ENCODE measurements around the gene IPO8. TPM values are rescaled to one million over a fixed set of nuclear protein-coding genes. Genes with fewer than 3 reads are reported as not detected.
"Not testable (repeated sequence)": the region's sequence is repeated elsewhere in the genome, so short reads cannot be mapped to it uniquely, and the experiment has no call there.

Gene IPO8
- total RNA-seq, 1 donor from 2014 or later, result 50.6 TPM

DNA sequence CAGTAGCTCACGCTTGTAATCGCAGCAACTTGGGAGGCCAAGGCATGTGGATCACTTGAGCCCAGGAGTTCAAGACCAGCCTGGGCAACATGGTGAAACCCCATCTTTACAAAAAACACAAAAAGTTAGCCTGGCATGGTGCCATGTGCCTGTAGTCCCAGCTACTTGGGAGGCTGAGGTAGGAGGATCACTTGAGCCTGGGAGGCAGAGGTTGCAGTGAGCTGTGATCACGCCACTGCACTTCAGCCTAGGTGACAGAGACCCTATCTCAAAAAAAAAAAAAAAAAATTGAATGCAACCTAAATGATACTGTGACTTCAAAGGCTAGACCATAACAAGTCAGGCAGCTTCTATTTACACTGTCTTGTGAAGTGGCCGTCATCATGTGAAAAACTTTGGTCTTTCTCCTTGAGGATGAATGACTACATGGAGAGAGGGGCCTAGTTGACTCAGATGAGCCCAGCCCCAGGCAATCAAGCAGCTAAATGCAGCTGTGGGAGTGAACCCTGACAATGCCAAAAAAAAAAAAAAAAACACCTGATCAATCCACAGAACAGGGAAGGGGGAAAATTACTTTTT is 73.9 kb downstream of the IPO8 start:
- intact Hi-C loops (cut with DNase I); DNase-seq (ENCODE audit: low spot score); ATAC-seq: not testable (repeated sequence)

DNA sequence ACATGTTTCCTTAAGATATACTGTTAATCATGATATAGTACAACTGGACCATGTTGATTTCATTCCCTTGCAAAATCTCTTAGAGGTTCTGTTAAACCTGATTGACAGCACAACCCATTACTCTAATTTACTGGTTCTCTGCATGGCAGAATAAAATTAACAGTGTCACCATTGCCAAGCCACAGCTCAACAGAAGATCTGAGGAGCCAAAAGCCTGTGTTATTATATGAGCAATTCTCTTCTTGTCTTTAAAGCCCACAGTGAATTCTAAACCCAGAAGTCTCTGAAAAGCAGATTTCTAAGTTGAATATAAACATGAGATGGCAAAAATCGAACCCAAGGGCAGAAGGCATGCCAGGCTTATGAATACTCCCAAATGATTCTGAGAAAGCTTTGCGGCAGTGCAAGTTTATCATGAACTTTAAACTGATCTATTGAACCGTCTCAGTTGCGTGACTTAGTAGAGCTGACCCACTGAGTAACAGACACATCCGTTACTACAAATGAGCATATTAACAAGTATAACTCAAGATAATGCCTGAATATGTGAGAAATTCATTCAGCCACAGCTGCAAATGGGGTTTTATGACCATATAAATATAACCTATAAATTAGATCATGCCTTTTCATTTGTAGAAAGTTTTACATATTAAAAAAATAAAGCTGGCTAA is 78.2 kb downstream of the IPO8 start:
- DNase-seq (ENCODE audit: low spot score) (no peak), ATAC-seq (no peak)
- intact Hi-C loops (cut with DNase I), result no loop called here

DNA sequence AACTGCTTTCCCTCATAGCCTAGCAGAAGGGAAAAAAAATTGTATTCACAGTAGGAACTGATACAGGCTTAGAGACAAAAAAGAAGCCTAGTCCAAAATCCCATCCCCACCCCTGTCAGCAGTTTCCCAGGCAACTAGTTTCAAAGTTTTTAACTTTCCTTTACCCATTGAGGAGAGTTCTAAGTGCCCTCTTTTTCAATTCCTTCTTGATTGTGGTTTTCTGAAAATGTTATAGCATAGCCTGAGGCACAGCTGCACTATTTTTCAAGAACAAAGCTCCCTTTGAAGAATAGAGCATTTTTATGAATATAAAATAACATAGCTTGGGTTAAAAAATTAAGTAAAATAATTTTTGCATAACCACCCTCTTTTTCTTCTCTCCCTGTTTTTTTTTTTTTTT is 81.6 kb downstream of the IPO8 start:
- ATAC-seq, result no peak
- intact Hi-C loops (cut with DNase I), result no loop called here
- DNase-seq (ENCODE audit: low spot score), result no peak

DNA sequence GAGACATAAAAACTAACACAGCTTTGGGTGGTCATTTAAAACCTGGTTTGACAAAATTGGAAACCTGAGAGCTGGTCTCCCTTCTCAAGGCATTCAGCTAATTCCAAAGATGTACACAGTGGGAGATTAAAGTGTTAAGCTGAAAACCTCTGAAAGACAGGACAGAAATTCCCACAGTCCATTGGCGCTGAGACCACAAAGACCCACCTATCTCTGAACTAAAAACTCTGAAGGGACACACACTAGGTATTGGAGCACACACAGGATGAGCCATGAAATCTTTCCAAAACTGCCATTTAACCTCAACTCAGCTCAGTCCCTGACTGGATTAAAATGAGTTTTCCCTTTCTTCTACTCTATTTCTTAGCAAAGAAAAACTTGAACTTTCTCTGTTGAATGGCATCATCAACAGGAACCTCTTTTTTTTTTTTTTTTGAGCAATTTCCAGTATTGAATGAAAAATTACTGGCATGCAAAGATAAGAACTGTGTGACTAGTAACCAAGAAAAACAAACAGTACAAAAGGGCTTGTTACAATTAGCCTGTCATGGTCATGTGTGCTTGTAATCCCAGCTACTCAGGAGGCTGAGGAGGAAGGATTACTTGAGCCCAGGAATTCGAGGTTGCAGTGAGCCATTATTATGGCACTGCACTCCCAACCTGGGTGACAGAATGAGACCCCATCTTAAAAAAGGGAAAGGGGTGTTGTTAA is 82.4 kb downstream of the IPO8 start:
- no peak for DNase-seq (ENCODE audit: low spot score)
- intact Hi-C loops (cut with DNase I), result no loop called here
- ATAC-seq, result no peak

DNA sequence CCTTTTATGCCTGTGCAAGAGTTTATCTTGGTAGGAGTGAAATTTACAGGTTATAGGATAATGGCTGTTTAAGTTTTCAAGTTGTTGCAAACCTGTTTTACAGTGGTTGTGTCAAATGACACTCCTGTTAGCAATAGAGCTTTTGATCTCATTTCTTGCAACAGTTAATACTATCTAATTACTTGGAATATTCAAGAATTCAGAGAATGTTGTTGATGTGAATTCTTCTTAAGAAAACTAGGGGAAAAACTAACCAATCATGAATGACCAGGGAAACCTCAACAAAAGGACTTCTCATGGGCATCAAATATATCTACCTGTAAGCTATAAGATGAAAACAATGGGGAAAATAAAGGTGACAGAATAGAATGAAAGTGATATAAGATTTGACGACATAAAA is 85.0 kb downstream of the IPO8 start:
- intact Hi-C loops (cut with DNase I), result no loop called here
- no peak for ATAC-seq
- DNase-seq (ENCODE audit: low spot score), result no peak

DNA sequence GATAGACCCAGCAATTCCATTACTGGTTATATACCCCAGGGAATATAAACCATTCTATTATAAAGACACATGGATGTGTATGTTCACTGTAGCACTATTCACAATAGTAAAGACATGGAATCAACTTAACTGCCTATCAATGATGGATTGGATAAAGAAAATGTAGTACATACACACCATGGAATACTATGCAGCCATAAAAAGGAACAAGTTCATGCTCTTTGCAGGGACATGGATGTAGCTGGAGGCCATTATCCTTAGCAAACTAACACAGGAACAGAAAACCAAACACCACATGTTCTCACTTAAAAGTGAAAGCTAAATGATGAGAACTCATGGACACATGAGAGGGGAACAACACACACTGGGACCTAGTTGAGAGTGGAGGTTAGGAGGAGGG is 85.8 kb downstream of the IPO8 start:
- DNase-seq (ENCODE audit: low spot score); ATAC-seq; intact Hi-C loops (cut with DNase I): not testable (repeated sequence)

DNA sequence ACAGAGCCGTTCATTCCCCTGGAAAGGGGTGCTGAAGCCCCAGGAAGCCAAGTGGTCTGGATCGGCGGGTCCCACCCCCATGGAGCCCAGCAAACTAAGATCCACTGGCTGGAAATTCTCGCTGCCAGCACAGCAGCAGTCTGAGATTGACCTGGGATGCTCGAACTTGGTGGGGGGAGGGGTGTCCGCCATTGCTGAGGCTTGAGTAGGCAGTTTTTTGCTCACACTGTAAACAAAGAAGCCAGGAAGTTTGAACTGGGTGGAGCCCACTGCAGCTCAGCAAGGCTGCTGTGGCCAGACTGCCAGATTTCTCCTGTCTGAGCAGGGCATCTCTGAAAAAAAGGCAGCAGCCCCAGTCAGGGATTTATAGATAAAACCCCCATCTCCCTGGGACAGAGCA is 91.4 kb downstream of the IPO8 start:
- DNase-seq (ENCODE audit: low spot score); ATAC-seq; intact Hi-C loops (cut with DNase I): not testable (repeated sequence)

DNA sequence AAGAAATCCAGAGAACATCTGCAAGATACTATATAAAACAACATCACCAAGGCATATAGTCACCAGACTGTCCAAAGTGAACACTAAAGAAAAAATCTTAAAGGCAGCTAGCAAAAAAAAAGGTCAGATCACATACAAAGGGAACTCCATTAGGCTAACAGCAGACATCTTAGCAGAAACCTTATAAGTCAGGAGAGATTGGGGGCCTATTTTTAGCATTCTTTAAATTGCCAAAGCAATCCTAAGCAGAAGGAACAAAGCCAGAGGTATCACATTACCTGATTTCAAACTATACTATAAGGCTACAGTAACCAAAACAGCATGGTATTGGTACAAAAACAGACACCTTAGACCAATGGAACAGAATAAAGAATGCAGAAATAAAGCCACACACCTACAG is 92.5 kb downstream of the IPO8 start:
- DNase-seq (ENCODE audit: low spot score) (no peak), ATAC-seq (no peak)
- intact Hi-C loops (cut with DNase I), result no loop called here

DNA sequence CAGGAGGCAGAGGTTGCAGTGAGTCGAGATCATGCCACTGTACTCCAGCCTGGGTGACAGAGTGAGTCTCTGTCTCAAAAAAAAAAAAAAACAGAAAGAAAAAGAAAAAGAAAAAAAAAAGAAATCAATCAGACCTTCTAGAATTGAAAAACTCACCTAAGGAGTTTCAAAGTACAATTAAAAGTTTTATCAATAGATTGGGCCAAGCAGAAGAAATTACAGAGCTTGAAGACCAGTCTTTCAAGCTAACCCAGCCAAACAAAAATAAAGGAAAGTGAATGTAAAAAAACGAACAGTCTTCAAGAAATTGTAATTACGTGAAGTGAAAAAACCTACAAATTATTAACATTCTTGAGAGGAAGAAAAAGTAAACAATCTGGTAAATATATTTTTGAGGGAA is 93.0 kb downstream of the IPO8 start:
- intact Hi-C loops (cut with DNase I), result no loop called here
- ATAC-seq (no peak), DNase-seq (ENCODE audit: low spot score) (no peak)

DNA sequence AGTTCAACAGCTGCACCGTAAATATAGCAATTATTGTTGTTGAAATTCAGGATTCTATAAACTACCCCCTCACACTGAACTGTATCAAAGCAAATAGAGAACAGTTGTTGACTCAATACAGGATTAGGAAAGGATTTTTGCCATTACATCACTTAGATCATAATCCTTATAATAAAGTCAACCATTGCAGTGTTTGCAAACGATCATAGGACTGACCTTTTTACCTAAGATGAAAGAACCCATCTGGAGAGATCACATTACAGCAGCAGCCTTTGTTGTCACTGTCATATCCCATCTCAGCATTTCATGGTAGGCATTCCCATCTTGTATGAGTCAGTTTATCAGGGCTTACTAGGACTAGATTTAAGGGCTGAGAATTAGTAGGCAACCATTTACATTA is 96.1 kb downstream of the IPO8 start:
- intact Hi-C loops (cut with DNase I), result no loop called here
- DNase-seq (ENCODE audit: low spot score) (no peak), ATAC-seq (no peak)

DNA sequence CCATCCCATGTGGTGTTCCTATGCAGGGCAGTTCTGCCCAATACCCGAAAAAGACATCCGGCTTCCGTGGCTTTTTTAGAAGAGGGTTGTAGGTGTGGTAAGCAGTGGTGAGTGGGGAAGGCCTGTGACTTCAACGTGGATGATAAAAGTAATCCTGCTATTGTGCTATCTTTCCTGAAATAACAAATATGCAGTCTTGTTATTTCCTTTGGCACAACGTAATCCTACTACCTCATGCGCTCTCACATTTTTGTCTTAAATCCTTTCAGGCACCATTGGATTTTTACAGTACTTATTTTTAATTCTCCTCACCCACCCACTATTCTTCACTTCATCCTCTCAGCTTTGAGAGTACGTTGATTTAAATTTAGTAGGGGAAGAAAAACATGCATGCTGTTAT is 96.8 kb downstream of the IPO8 start:
- DNase-seq (ENCODE audit: low spot score), result no peak
- intact Hi-C loops (cut with DNase I), result no loop called here
- ATAC-seq, result no peak

DNA sequence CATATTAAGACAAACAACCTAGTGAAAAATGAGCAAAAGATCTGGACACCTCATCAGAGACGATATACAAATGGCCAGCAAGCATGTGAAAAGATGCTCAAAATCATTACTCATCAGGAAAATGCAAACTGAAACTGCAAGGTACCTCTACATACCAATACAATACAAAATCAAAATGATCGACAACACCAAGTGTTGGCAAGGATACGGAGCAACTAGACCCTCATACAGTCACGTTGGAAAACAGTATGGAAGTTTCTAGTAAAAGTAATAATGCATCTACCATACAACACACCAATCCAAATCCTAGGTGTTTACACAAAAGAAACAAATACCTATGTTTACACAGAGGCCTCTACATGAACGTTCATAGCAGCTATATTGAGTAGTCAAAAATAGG is 99.9 kb downstream of the IPO8 start:
- intact Hi-C loops (cut with DNase I), result no loop called here
- DNase-seq (ENCODE audit: low spot score) (no peak), ATAC-seq (no peak)

DNA sequence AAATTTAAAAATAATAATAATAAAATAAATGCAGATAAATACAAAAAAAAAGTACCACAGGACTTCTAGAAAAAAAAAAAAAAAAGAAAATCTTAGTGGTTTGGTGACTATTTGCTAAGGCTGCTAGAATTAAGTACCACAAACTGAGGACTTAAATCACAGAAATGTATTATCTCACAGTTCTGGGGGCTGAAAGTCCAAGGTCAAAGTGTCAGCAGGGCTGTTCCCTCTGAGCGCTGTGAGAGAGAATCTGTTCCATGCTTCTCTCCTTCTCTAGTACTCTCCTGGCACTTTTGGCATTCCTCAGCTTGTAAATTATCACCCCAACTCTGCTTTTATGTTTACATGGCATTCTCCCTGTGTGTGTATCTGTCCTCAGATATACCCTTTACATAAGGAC is 101.2 kb downstream of the IPO8 start:
- DNase-seq (ENCODE audit: low spot score) (no peak), ATAC-seq (no peak)
- intact Hi-C loops (cut with DNase I), result no loop called here

DNA sequence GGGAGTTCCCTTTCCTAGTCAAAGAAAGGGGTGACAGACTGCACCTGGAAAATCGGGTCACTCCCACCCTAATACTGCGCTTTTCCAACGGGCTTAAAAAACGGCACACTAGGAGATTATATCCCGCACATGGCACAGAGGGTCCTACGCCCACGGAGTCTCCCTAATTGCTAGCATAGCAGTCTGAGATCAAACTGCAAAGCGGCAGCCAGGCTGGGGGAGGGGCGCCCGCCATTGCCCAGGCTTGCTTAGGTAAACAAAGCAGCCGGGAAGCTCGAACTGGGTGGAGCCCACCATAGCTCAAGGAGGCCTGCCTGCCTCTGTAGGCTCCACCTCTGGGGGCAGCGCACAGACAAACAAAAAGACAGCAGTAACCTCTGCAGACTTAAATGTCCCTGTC is 107.1 kb downstream of the IPO8 start:
- intact Hi-C loops (cut with DNase I); ATAC-seq; DNase-seq (ENCODE audit: low spot score): not testable (repeated sequence)

DNA sequence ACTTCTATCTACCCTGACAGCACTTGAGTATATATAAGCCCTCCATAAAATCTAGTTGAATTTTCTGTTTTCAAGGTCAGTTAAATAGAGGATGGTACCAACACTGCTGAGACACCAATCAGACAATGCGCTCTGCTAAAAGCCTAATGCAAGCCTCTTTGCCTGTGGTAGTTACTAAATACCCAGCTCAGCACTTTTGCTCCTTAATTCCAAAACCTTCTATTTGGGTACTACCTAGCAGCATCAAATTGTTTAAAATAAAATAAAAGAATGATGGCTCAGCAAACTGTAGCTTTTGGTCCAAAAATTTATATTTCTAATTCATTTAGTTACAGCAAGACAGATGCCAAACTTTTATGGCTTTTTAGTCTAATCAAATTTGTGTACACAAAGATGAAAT is 107.9 kb downstream of the IPO8 start:
- no peak for DNase-seq (ENCODE audit: low spot score)
- no peak for ATAC-seq
- intact Hi-C loops (cut with DNase I), result no loop called here

DNA sequence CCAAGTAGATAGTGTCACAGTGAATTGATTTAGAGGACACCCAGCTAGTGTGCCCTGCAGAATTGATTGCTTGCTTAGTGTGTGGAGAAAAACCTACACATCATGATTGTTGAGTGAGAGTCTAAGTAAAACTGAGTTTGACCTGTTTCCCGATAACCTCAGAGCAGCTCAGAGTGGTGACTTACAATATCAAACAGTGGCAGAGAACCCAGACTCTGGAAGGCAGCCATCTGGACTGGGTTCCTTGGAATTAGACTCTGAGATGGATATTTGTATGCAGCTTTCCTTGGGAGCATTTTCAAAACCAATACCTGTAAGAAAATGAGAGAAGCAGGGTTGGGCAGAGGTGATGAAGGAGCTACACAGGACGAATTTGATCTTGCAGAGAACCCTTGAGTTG is 109.8 kb downstream of the IPO8 start:
- ATAC-seq, result no peak
- intact Hi-C loops (cut with DNase I), result no loop called here
- no peak for DNase-seq (ENCODE audit: low spot score)

DNA sequence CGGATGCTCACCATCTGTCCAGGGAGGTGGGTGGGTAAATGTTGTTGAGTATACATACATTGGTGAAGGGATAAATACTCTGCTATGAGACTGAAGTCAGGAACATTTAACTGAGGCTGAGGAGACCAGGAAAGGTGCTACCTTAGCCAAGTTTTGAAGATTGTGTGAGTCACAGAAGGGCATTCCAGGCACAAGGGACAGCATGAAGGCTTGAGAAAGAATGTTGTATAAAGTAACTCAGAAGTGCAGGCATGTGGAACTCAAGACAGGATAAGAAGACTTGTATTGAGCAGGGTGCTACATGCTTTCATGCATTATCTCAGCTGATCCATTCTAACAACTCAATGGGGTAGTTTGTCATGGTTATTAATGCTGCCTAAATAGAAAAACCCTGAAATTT is 112.7 kb downstream of the IPO8 start:
- no peak for ATAC-seq
- intact Hi-C loops (cut with DNase I), result no loop called here
- DNase-seq (ENCODE audit: low spot score), result no peak

DNA sequence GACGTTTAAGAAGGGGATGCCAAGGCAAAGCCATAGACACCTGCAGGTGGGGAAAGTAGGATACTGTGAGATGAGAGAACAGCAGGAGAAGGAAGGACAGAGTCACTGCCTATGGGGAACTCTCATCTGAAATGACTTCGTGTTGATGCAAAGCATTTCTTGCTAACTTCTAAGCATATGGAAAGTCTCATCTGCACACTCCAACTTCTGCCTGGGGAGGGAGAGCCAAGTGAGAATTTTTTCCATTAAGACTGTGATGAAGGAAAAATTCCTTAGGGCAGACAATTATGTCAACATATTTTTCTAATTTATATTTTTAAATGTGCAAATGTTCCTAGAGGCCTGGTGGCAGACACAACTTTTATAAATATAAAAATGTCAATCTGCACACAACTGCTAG is 115.3 kb downstream of the IPO8 start:
- ATAC-seq, result no peak
- DNase-seq (ENCODE audit: low spot score), result no peak
- intact Hi-C loops (cut with DNase I), result no loop called here
